Measurements from ENCODE around the gene RIPPLY3.

GRCh38 chr21:37032877-37033471 lies 26.5 kb downstream of the RIPPLY3 start:
- no peak for TF ChIP-seq EZH2 (IDR thresholded peaks at IDR 0.05; ENCODE audit: borderline replicate concordance, low read length)
- no peak for TF ChIP-seq CTCF (IDR thresholded peaks at IDR 0.05; ENCODE audit: low read length)
